PC-3 (cell line): Measurements from ENCODE around the gene NFYB. TPM values are rescaled to one million over a fixed set of nuclear protein-coding genes. Genes with fewer than 3 reads are reported as not detected.
A peak's percentile ranks its signal among the peaks of the same experiment; 100 is the strongest.

Experiments
- ATAC-seq: fragments of 200-7000 bp; cut with Tn5 transposase; 2 replicates; pipeline ENCODE4 v1.9.1; 2020; ENCODE audit warnings: mild to moderate bottlenecking, moderate library complexity
- BruUV-seq: library from RNA; stranded (reverse); fragments of 400-500 nt; replicated peaks from 2 replicates; lab custom pipeline; 2021; lab: Mats Ljungman, UMichigan
- CTCF ChIA-PET: fragments of 300-600 bp; sonication (Branson Sonifier 250); formaldehyde crosslinking; loops from one replicate; lab custom pipeline; 2022; ENCODE audit warnings: antibody characterized with exemption; lab: Charles Lee
- POLR2A ChIA-PET: fragments of 300-600 bp; sonication (Branson Sonifier 250); formaldehyde crosslinking; loops from one replicate; lab custom pipeline; 2022; ENCODE audit warnings: antibody characterized with exemption; ENCODE audit not compliant: unreplicated experiment; lab: Charles Lee
- DNase-seq: peaks from one replicate; pipeline ENCODE4 v3.0.0-alpha.2; 2015
- H2AFZ ChIP-seq: fragments of 300-600 bp; sonication (generic); 2 replicates; pipeline ENCODE4 v1.6.0; 2016; ENCODE audit warnings: antibody characterized with exemption, low read length
- H3F3A ChIP-seq: fragments of 300-600 bp; sonication (generic); one replicate; pipeline ENCODE4 v1.6.0; 2017; ENCODE audit warnings: antibody characterized with exemption, low read length, control low read depth, mild to moderate bottlenecking; ENCODE audit not compliant: unreplicated experiment
- H3K27ac ChIP-seq: fragments of 300-600 bp; sonication (generic); 2 replicates; pipeline ENCODE4 v1.5.1; 2016; ENCODE audit warnings: mild to moderate bottlenecking, low read length
- H3K27me3 ChIP-seq: fragments of 300-600 bp; sonication (generic); 2 replicates; pipeline ENCODE4 v1.6.1; 2016; ENCODE audit warnings: low read length, mixed read lengths
- H3K36me3 ChIP-seq: fragments of 300-600 bp; sonication (generic); 2 replicates; pipeline ENCODE4 v1.6.1; 2016; ENCODE audit warnings: low read depth, mixed run types, low read length, mixed read lengths
- H3K4me1 ChIP-seq: fragments of 300-600 bp; sonication (generic); 2 replicates; pipeline ENCODE4 v1.5.1; 2016; ENCODE audit warnings: low read length; ENCODE audit not compliant: insufficient read depth
- H3K4me2 ChIP-seq: fragments of 300-600 bp; sonication (generic); 2 replicates; pipeline ENCODE4 v1.6.0; 2016; ENCODE audit warnings: low read length
- H3K4me3 ChIP-seq: fragments of 300-600 bp; sonication (generic); 2 replicates; pipeline ENCODE4 v1.5.1; 2016; ENCODE audit warnings: mild to moderate bottlenecking, low read length, mixed read lengths
- H3K79me2 ChIP-seq: fragments of 300-600 bp; sonication (generic); 2 replicates; pipeline ENCODE4 v1.6.1; 2017; ENCODE audit warnings: low read length, mixed read lengths
- H3K9ac ChIP-seq: fragments of 300-600 bp; sonication (generic); 2 replicates; pipeline ENCODE4 v1.6.0; 2016; ENCODE audit warnings: mild to moderate bottlenecking, low read length
- H3K9me2 ChIP-seq: fragments of 300-600 bp; sonication (generic); replicated peaks from 2 replicates; pipeline ENCODE4 v1.6.1; 2016; ENCODE audit warnings: mixed run types, low read length, mixed read lengths
- H3K9me3 ChIP-seq: fragments of 300-600 bp; sonication (generic); 2 replicates; pipeline ENCODE4 v1.6.1; 2016; ENCODE audit warnings: low read length, mixed read lengths
- H4K20me1 ChIP-seq: fragments of 300-600 bp; sonication (generic); 2 replicates; pipeline ENCODE4 v1.6.1; 2016; ENCODE audit warnings: low read length, mixed read lengths
- EZH2 ChIP-seq: fragments of 300-600 bp; sonication (generic); IDR thresholded peaks from one replicate; pipeline ENCODE4 v1.6.1; 2017; ENCODE audit warnings: antibody characterized with exemption, mild to moderate bottlenecking, low read length; ENCODE audit not compliant: unreplicated experiment
- EZH2phosphoT487 ChIP-seq: fragments of 300-600 bp; sonication (generic); IDR thresholded peaks from 2 replicates; pipeline ENCODE4 v1.6.1; 2018; ENCODE audit warnings: mild to moderate bottlenecking, antibody characterized with exemption, low read length, borderline replicate concordance
- intact Hi-C: fragments of 100-400 bp; cut with micrococcal nuclease; formaldehyde crosslinking; loops from 2 replicates; pipeline ENCODE4 v1.9.0; 2023
- total RNA-seq: library from RNA; depleted of rRNA; stranded (reverse); fragments of >200 nt; gene quantifications from 2 replicates; pipeline ENCODE4 v1.2.3, GENCODE V29; 2014
- TF ChIP-seq, protein P1 (sequence below): fragments of 300-600 bp; sonication (generic); conservative IDR thresholded peaks from 2 replicates; pipeline ENCODE4 v1.5.1; 2017; ENCODE audit warnings: antibody characterized with exemption, low read depth, mild to moderate bottlenecking, low read length

NFYB gene
- total RNA-seq, 1 experiment from 2014 or later = 20.6 TPM

GRCh38 chr12:104126548-104126947, 11.5 kb downstream of the NFYB start:
- no peak for TF ChIP-seq EZH2phosphoT487
- BruUV-seq = no TSS peak
- Histone ChIP-seq H3K27ac (no peak overlapping the region), H3K4me1 (peaks cover 16% of the 10 kb centered on the region), H3K9me3 (no peaks in the 10 kb centered on the region), H3K79me2 (peaks cover 16% of the 10 kb centered on the region), H3K36me3 (peaks cover 47% of the 10 kb centered on the region; the same call in 1 of the 2 replicates), H3K4me2 (no peak overlapping the region), H3K9me2 (no peaks in the 10 kb centered on the region), H3K9ac (no peak overlapping the region), H3F3A (no peaks in the 10 kb centered on the region), H4K20me1 (no peaks in the 10 kb centered on the region), H3K27me3 (no peaks in the 10 kb centered on the region), H2AFZ (no peak overlapping the region), H3K4me3 (no peak overlapping the region)
- DNase-seq (no peak), ATAC-seq (no peak)
- intact Hi-C loops = no loop called here
- CTCF ChIA-PET = no interaction called here
- POLR2A ChIA-PET = no interaction called here

GRCh38 chr12:104122298-104122697, 15.7 kb downstream of the NFYB start:
- no peaks in the 10 kb centered on the region for H3F3A ChIP-seq
- H3K9me2 ChIP-seq = no peaks in the 10 kb centered on the region
- no peak overlapping the region for H3K4me2 ChIP-seq
- peaks cover 41% of the 10 kb centered on the region for H3K36me3 ChIP-seq
- H2AFZ ChIP-seq = no peak overlapping the region
- ChIA-PET CTCF (no interaction called here), POLR2A (no interaction called here)
- H3K4me1 ChIP-seq = peaks cover 12% of the 10 kb centered on the region
- intact Hi-C loops = no loop called here
- ATAC-seq (no peak), DNase-seq (no peak)
- H3K27ac ChIP-seq = no peak overlapping the region
- no peak overlapping the region for H3K9ac ChIP-seq
- TF ChIP-seq EZH2phosphoT487 = no peak
- TF ChIP-seq, protein P1, sequence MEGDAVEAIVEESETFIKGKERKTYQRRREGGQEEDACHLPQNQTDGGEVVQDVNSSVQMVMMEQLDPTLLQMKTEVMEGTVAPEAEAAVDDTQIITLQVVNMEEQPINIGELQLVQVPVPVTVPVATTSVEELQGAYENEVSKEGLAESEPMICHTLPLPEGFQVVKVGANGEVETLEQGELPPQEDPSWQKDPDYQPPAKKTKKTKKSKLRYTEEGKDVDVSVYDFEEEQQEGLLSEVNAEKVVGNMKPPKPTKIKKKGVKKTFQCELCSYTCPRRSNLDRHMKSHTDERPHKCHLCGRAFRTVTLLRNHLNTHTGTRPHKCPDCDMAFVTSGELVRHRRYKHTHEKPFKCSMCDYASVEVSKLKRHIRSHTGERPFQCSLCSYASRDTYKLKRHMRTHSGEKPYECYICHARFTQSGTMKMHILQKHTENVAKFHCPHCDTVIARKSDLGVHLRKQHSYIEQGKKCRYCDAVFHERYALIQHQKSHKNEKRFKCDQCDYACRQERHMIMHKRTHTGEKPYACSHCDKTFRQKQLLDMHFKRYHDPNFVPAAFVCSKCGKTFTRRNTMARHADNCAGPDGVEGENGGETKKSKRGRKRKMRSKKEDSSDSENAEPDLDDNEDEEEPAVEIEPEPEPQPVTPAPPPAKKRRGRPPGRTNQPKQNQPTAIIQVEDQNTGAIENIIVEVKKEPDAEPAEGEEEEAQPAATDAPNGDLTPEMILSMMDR = no peak
- no peak for TF ChIP-seq EZH2
- H4K20me1 ChIP-seq = no peaks in the 10 kb centered on the region
- no peaks in the 10 kb centered on the region for H3K79me2 ChIP-seq
- no peak overlapping the region for H3K4me3 ChIP-seq
- H3K27me3 ChIP-seq = no peaks in the 10 kb centered on the region
- no peaks in the 10 kb centered on the region for H3K9me3 ChIP-seq
- BruUV-seq = no TSS peak

DNA sequence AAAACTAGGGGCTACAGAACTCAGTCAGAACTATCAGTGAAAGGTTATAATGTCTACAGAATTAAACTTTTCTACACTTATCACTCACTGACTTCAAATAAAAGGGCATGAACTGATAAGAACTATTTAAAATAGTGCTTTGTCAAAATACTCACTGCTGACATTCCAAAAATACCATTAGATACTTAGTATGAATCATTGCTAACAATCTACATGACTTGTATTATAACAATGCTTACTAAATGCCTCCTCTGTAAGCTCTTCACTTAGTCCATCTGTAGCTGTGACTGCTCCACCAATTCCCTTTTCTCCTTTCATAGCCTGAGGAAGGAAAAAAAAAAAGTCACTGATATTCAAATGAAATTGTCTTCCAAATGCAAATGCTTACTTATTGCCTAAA, 17.0 kb downstream of the NFYB start:
- Histone ChIP-seq H4K20me1 (no peaks in the 10 kb centered on the region), H2AFZ (no peak overlapping the region), H3K36me3 (peaks cover 29% of the 10 kb centered on the region), H3K27ac (no peak overlapping the region), H3K9me3 (no peaks in the 10 kb centered on the region), H3K79me2 (no peaks in the 10 kb centered on the region), H3F3A (no peaks in the 10 kb centered on the region), H3K27me3 (no peaks in the 10 kb centered on the region), H3K9ac (no peak overlapping the region), H3K4me2 (peak overlapping the region; percentile 11; the same call in 1 of the 2 replicates), H3K4me3 (no peak overlapping the region), H3K4me1 (peaks cover 12% of the 10 kb centered on the region), H3K9me2 (no peaks in the 10 kb centered on the region)
- intact Hi-C loops = no loop called here
- ATAC-seq = peak; percentile 95
- TF ChIP-seq, protein P1 = no peak
- TF ChIP-seq EZH2phosphoT487 (no peak), EZH2 (no peak)
- BruUV-seq = no TSS peak
- peak; percentile 69 for DNase-seq
- CTCF ChIA-PET = interaction anchor here (1.1 kb wide), 1 partner anchor 12 kb away, joined by 7 read pairs; no protein-coding TSS in a partner anchor
- POLR2A ChIA-PET = interaction anchor here (0.8 kb wide), 1 partner anchor 17 kb away, joined by 3 read pairs; the partner anchor contains the start of gene NFYB
